Esophagus squamous epithelium (tissue), 4 donors: ENCODE data around the gene TRAPPC2L.

ENCODE experiments used
- POLR2A ChIP-seq, 4 donors: fragments of 450-650 bp; IDR thresholded peaks; one replicate each; pipeline ENCODE4 v1.6.1; 2017; ENCODE audit warnings: antibody characterized with exemption in 4 of 4, mild to moderate bottlenecking in 4 of 4, moderate library complexity in 3 of 4
- TF ChIP-seq, protein P1 (sequence below), 6 experiments: fragments of 450-650 bp in 4 of 6; fragments of 200-600 bp in 2 of 6; sonication (generic) in 2 of 6; IDR thresholded peaks; one replicate each; pipeline ENCODE4 v1.5.1; 2016 to 2019; ENCODE audit warnings: antibody characterized with exemption in 6 of 6, mild to moderate bottlenecking in 4 of 6, moderate library complexity in 4 of 6

DNA sequence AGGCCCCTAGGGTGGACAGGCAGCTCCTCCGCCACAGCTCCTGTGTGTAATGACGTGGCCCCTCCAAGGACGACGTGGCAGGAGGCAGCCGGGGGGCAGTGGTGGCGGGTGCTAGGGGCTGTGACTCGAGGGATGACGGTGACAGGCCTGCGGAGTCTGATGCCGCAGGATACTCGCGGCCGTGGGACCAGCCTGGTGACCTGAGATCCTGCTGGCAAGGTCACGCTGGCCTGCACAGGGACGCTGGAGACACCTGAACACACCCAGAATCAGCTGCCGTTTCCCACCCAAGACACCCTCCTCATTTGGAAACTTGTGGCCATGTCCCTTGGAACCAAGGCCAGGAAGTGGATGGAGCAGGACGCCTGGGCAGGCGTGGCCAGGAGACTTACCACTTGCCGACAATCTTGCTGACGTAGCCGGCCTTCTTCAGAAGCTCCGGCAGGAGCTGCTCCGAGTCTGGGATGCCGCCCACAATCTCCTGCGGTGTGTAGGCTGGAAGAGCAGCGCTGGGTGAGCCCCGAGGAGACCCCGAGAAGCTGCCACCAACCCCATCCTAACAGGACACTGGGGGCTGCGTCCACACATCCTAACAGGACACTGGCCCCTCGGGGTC, 16.2 kb upstream of the TRAPPC2L start:
- TF ChIP-seq POLR2A (IDR thresholded peaks at IDR 0.05) = no peak
- TF ChIP-seq, protein P1, sequence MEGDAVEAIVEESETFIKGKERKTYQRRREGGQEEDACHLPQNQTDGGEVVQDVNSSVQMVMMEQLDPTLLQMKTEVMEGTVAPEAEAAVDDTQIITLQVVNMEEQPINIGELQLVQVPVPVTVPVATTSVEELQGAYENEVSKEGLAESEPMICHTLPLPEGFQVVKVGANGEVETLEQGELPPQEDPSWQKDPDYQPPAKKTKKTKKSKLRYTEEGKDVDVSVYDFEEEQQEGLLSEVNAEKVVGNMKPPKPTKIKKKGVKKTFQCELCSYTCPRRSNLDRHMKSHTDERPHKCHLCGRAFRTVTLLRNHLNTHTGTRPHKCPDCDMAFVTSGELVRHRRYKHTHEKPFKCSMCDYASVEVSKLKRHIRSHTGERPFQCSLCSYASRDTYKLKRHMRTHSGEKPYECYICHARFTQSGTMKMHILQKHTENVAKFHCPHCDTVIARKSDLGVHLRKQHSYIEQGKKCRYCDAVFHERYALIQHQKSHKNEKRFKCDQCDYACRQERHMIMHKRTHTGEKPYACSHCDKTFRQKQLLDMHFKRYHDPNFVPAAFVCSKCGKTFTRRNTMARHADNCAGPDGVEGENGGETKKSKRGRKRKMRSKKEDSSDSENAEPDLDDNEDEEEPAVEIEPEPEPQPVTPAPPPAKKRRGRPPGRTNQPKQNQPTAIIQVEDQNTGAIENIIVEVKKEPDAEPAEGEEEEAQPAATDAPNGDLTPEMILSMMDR (IDR thresholded peaks at IDR 0.05) = no peak
